Astrocyte (in vitro differentiated cells and primary cell): ENCODE measurements around the gene XPC. TPM values are rescaled to one million over a fixed set of nuclear protein-coding genes. Genes with fewer than 3 reads are reported as not detected.

Source experiments
- DNase-seq: peaks from one replicate; pipeline ENCODE4 v3.0.0-alpha.2; 2010; ENCODE audit warnings: low read depth
- FAIRE-seq: peaks from 2 replicates; lab custom pipeline; 2011; peaks lifted over from hg19 to GRCh38; lab: Jason Lieb, UNC
- H2AFZ ChIP-seq: 2 replicates; pipeline ENCODE4 v1.6.0; 2012; ENCODE audit warnings: low read depth, low read length, inconsistent platforms
- H3K27ac ChIP-seq: 2 replicates; pipeline ENCODE4 v1.5.1; 2011; ENCODE audit warnings: low read depth, low read length, inconsistent platforms
- H3K27me3 ChIP-seq: 2 replicates; pipeline ENCODE4 v1.6.0; 2011; ENCODE audit warnings: low read length, inconsistent platforms; ENCODE audit not compliant: insufficient read depth
- H3K36me3 ChIP-seq: 2 replicates; pipeline ENCODE4 v1.5.1; 2011; ENCODE audit warnings: low read length, inconsistent platforms; ENCODE audit not compliant: insufficient read depth
- H3K4me1 ChIP-seq: 2 replicates; pipeline ENCODE4 v1.5.1; 2011; ENCODE audit warnings: low read length, inconsistent platforms; ENCODE audit not compliant: insufficient read depth
- H3K4me2 ChIP-seq: 2 replicates; pipeline ENCODE4 v1.6.0; 2012; ENCODE audit warnings: low read length, inconsistent platforms
- H3K4me3 ChIP-seq: 2 replicates; pipeline ENCODE4 v1.5.1; 2011; ENCODE audit warnings: low read depth, mild to moderate bottlenecking, low read length, inconsistent platforms; ENCODE audit not compliant: insufficient read depth
- H3K79me2 ChIP-seq: 2 replicates; pipeline ENCODE4 v1.6.0; 2012; ENCODE audit warnings: mild to moderate bottlenecking, low read length, inconsistent platforms; ENCODE audit not compliant: insufficient read depth
- H3K9ac ChIP-seq: 2 replicates; pipeline ENCODE4 v1.6.0; 2012; ENCODE audit warnings: mild to moderate bottlenecking, low read length, inconsistent platforms
- H3K9me3 ChIP-seq: 2 replicates; pipeline ENCODE4 v1.5.1; 2012; ENCODE audit warnings: low read depth, mild to moderate bottlenecking, low read length, inconsistent platforms; ENCODE audit not compliant: insufficient read depth
- H4K20me1 ChIP-seq: 2 replicates; pipeline ENCODE4 v1.6.0; 2012; ENCODE audit warnings: low read length, inconsistent platforms; ENCODE audit not compliant: insufficient read depth
- H3K27ac Mint-ChIP-seq: one replicate; pipeline ENCODE4 v1.8.0; 2021; ENCODE audit warnings: mild to moderate bottlenecking, mixed read lengths; ENCODE audit not compliant: unreplicated experiment
- H3K27me3 Mint-ChIP-seq: one replicate; pipeline ENCODE4 v1.8.0; 2021; ENCODE audit warnings: low read depth, mixed read lengths; ENCODE audit not compliant: unreplicated experiment
- H3K36me3 Mint-ChIP-seq: one replicate; pipeline ENCODE4 v1.8.0; 2021; ENCODE audit warnings: low read depth, mixed read lengths; ENCODE audit not compliant: unreplicated experiment
- H3K4me1 Mint-ChIP-seq: one replicate; pipeline ENCODE4 v1.8.0; 2021; ENCODE audit warnings: low read depth, mixed read lengths; ENCODE audit not compliant: unreplicated experiment
- H3K4me3 Mint-ChIP-seq: one replicate; pipeline ENCODE4 v1.8.0; 2021; ENCODE audit warnings: mild to moderate bottlenecking, moderate library complexity, mixed read lengths; ENCODE audit not compliant: unreplicated experiment
- H3K9me3 Mint-ChIP-seq: one replicate; pipeline ENCODE4 v1.8.0; 2021; ENCODE audit warnings: mild to moderate bottlenecking, mixed read lengths; ENCODE audit not compliant: unreplicated experiment
- CTCF ChIP-seq: IDR thresholded peaks from 2 replicates; pipeline ENCODE4 v1.5.1; 2011; ENCODE audit warnings: low read depth, mild to moderate bottlenecking, inconsistent platforms, low read length, moderate library complexity; ENCODE audit not compliant: insufficient read depth
- EZH2 ChIP-seq: IDR thresholded peaks from 2 replicates; pipeline ENCODE4 v1.6.1; 2012; ENCODE audit warnings: mild to moderate bottlenecking, low read length, inconsistent platforms; ENCODE audit not compliant: insufficient read depth
- total RNA-seq: library from RNA; stranded (reverse); gene quantifications from 2 replicates; pipeline ENCODE4 v1.2.1, GENCODE V29; 2021

Gene XPC
- total RNA-seq, 1 donor from 2014 or later = 33.6 TPM

- peaks cover 19% of the 10 kb centered on the region for H3K36me3 Mint-ChIP-seq
These were observed 33.9 kb downstream of the XPC start for GRCh38 chr3:14144423-14145075.

GRCh38 chr3:14143271-14144225, 34.9 kb downstream of the XPC start:
- Histone ChIP-seq H3K9ac (peak overlapping the region; percentile 91), H3K4me3 (peak overlapping the region; percentile 43), H3K27me3 (no peaks in the 10 kb centered on the region), H4K20me1 (peaks cover 3% of the 10 kb centered on the region), H3K36me3 (peaks cover 11% of the 10 kb centered on the region), H3K79me2 (no peaks in the 10 kb centered on the region), H3K9me3 (no peaks in the 10 kb centered on the region), H3K4me1 (peaks cover 30% of the 10 kb centered on the region), H3K4me2 (peak overlapping the region; percentile 81), H3K27ac (peak overlapping the region; percentile 100), H2AFZ (no peak overlapping the region)
- DNase-seq (peak; percentile 94), FAIRE-seq (peak; percentile 99)
- no peaks in the 10 kb centered on the region for H3K27me3 Mint-ChIP-seq
- no peaks in the 10 kb centered on the region for H3K9me3 Mint-ChIP-seq
- peaks cover 41% of the 10 kb centered on the region for H3K4me1 Mint-ChIP-seq
- peak overlapping the region; percentile 100 for H3K27ac Mint-ChIP-seq
- H3K4me3 Mint-ChIP-seq = peak overlapping the region; percentile 22
- TF ChIP-seq EZH2 (no peak), CTCF (no peak)
- peaks cover 19% of the 10 kb centered on the region for H3K36me3 Mint-ChIP-seq

More at GRCh38 chr3:14144423-14145075, 33.9 kb downstream of the XPC start:
- H3K9me3 Mint-ChIP-seq = no peaks in the 10 kb centered on the region
- Histone ChIP-seq H3K9me3 (no peaks in the 10 kb centered on the region), H3K36me3 (peaks cover 11% of the 10 kb centered on the region), H2AFZ (no peak overlapping the region), H3K4me1 (peaks cover 30% of the 10 kb centered on the region), H3K4me2 (peak overlapping the region; percentile 81), H4K20me1 (peaks cover 3% of the 10 kb centered on the region), H3K79me2 (no peaks in the 10 kb centered on the region), H3K27me3 (no peaks in the 10 kb centered on the region), H3K9ac (peak overlapping the region; percentile 91), H3K27ac (peak overlapping the region; percentile 100), H3K4me3 (peak overlapping the region; percentile 43)
- no peaks in the 10 kb centered on the region for H3K27me3 Mint-ChIP-seq
- H3K4me1 Mint-ChIP-seq = peaks cover 41% of the 10 kb centered on the region
- TF ChIP-seq EZH2 (no peak), CTCF (no peak)
- peak; percentile 81 for FAIRE-seq
- peak; percentile 99 for DNase-seq
- H3K27ac Mint-ChIP-seq = peak overlapping the region; percentile 100
- H3K4me3 Mint-ChIP-seq = peak overlapping the region; percentile 62
